Measurements from ENCODE around the gene CORIN.
A peak's percentile ranks its signal among the peaks of the same experiment; 100 is the strongest.

DNA sequence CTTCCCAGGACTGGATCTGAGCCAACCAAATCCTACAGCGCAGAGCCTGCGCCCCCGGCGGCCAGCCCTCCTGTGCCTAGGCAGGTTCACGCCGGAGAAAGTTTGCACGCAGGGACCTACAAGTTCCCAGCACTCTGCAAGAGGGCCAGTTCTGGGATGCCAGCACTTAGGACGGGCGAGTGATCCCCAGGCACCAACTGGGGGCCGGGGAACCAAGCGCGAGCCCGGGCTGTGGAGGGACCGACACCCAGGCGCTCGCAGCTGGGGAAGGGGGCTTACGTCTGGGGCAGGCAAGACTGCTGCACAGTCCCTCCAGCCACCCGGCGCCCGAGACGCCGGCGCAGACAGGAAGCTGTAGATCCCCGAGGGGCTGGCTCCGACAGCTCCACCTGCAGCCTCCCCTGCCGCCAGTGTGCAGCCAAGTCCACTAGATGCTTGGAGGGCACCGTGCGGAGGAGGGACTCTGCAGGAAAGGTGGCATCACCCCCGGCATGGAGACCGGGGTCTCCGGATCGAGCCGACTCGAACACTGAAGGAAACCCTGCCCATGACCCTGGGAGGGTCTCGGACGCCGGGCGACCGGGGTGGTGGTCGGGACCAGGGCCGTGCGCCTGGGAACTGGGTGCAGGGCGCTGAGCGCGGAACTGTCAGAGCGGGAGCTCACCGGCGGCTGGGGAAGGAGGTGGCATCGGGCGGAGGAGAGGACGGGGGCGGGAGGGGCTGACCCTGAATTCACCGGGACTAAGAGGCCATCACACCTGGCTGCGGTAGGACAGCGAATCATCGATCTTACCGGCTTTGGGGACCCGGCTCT lies 566 bp downstream of the CORIN start:
- TF ChIP-seq, protein P1, sequence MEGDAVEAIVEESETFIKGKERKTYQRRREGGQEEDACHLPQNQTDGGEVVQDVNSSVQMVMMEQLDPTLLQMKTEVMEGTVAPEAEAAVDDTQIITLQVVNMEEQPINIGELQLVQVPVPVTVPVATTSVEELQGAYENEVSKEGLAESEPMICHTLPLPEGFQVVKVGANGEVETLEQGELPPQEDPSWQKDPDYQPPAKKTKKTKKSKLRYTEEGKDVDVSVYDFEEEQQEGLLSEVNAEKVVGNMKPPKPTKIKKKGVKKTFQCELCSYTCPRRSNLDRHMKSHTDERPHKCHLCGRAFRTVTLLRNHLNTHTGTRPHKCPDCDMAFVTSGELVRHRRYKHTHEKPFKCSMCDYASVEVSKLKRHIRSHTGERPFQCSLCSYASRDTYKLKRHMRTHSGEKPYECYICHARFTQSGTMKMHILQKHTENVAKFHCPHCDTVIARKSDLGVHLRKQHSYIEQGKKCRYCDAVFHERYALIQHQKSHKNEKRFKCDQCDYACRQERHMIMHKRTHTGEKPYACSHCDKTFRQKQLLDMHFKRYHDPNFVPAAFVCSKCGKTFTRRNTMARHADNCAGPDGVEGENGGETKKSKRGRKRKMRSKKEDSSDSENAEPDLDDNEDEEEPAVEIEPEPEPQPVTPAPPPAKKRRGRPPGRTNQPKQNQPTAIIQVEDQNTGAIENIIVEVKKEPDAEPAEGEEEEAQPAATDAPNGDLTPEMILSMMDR (IDR thresholded peaks at IDR 0.05; ENCODE audit: low read depth, low read length, poor library complexity, severe bottlenecking) = peak; percentile 13
- no peak for TF ChIP-seq EZH2phosphoT487 (IDR thresholded peaks at IDR 0.05; ENCODE audit: borderline replicate concordance, low read length)
